Stimulated activated CD4-positive, alpha-beta T cell treated with anti-CD3 and anti-CD28 coated beads, Interleukin-4, amount 100 ng/mL, for 24 hours (primary cell): ENCODE data around the gene UNC80.
"Not testable (repeated sequence)": the region's sequence is repeated elsewhere in the genome, so short reads cannot be mapped to it uniquely, and the experiment has no call there.

Source experiments
- DNase-seq: peaks from one replicate; pipeline ENCODE4 v3.0.0-alpha.2; 2020

UNC80 gene, protein sequence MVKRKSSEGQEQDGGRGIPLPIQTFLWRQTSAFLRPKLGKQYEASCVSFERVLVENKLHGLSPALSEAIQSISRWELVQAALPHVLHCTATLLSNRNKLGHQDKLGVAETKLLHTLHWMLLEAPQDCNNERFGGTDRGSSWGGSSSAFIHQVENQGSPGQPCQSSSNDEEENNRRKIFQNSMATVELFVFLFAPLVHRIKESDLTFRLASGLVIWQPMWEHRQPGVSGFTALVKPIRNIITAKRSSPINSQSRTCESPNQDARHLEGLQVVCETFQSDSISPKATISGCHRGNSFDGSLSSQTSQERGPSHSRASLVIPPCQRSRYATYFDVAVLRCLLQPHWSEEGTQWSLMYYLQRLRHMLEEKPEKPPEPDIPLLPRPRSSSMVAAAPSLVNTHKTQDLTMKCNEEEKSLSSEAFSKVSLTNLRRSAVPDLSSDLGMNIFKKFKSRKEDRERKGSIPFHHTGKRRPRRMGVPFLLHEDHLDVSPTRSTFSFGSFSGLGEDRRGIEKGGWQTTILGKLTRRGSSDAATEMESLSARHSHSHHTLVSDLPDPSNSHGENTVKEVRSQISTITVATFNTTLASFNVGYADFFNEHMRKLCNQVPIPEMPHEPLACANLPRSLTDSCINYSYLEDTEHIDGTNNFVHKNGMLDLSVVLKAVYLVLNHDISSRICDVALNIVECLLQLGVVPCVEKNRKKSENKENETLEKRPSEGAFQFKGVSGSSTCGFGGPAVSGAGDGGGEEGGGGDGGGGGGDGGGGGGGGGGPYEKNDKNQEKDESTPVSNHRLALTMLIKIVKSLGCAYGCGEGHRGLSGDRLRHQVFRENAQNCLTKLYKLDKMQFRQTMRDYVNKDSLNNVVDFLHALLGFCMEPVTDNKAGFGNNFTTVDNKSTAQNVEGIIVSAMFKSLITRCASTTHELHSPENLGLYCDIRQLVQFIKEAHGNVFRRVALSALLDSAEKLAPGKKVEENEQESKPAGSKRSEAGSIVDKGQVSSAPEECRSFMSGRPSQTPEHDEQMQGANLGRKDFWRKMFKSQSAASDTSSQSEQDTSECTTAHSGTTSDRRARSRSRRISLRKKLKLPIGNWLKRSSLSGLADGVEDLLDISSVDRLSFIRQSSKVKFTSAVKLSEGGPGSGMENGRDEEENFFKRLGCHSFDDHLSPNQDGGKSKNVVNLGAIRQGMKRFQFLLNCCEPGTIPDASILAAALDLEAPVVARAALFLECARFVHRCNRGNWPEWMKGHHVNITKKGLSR (N-terminal part only)

DNA sequence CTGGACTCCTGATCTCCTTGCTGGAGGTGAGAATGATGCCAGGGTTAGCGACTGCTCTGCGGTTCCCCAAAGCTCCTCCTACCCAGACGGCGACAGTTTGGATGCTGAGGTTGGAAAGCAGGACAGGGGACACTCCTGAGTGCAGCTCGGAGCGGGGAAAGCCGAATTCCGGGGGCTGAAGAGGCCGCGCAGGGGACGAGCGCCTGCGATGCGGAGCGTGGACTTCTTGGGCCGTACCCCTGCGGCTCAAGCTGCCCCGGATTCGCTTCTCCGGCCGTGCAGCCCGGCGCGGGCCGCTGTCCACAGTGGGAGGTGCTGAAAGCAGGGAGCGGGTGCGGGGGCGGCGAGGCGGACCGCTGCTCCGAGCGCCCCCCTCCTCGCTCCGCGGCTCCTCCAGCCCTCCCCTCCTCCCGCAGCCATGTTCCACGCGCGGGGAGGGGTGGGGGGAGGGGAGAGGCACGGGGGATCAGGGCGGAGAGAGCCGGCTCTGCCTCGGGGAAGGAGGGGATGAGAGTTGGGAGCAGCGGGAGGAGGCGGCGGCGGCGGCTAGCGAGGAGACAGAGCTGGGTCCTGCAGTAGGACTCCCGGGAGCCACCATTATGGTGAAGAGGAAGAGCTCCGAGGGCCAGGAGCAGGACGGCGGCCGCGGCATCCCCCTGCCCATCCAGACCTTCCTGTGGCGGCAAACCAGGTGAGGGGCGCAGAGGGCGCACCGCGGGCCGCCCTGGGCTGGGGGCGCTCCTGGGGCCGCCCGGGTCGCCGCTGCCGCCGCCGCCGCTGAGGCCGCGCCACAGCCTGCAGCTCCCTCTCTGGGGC, at the start of gene UNC80:
UNC80 (plus strand) TSS at position 359 of the 816 bp plus-strand sequence; CDS start at position 600, 241 bp downstream.
- no peak for DNase-seq

DNA sequence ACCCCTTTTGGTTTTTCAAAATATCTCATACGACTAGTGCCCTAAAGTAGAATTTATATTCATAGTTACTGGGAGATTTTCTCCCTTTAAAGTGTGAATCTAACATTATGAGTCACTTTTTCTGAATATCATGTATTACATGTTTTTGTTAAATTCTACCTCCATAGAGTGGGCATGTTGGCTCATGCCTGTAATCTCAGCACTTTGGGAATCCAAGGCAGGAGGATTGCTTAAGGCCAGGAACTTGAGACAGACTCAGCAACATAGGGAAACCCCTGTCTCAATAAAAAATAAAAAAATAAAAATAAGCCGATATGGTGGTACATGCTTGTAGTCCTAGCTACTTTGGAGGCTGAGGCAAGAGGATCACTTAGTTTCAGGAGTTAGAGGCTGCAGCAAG, 45.3 kb upstream of the UNC80 start:
- no peak for DNase-seq

DNA sequence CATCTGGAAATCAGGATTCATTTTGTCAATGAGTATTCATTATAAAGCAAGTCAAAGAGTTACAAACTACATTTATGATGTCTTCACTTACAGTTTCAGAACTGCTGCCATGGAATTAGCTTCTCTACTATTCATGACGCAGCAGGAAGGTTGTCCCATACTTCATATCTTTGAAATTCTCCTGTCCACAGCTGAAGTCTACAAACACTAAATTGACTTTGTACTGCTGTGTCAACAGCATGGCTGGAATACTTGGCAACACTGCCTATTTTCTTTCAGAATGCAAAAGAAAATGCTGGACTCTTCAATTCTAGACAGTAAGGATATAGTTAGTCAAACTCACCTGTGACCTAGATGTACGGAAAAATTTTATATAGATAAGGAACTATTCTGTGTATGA, 44.6 kb upstream of the UNC80 start:
- no peak for DNase-seq

DNA sequence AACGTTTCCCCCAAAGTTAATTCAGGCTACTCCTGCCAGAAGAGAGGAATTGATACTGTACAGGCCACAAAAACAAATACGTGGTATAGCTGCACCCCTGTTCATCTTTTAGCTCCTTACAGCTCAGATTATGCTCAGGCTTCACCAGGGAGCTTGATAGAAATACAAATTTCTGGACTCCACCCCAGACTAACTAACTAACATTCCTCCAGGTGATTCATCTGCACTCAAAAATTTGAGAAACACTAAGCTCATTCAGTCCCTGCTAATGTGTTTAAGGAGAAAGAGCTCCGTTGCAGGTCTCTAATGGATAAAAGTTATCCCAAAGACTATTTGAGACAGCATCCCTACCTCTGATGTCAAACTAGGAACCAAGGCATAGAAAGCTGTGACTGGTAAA, 36.8 kb upstream of the UNC80 start:
- DNase-seq = no peak

DNA sequence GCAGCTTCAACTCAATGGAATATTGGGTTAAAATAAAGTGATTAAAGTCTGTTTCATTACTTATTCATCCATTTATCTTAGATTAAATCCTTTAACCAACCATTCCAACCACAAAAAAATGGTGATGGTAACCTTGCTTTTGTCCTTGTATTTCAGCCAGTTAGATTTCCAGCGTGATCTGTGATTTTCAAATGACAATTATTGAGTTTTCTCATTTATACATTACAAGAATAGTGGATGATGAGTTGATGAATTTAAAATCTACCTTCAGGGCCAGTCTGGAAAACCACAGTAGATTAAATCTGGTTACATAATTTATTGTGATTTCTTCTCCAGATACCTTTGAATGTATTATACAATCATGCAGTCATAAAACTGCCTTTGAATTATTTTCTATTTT, 29.7 kb upstream of the UNC80 start:
- DNase-seq = no peak

DNA sequence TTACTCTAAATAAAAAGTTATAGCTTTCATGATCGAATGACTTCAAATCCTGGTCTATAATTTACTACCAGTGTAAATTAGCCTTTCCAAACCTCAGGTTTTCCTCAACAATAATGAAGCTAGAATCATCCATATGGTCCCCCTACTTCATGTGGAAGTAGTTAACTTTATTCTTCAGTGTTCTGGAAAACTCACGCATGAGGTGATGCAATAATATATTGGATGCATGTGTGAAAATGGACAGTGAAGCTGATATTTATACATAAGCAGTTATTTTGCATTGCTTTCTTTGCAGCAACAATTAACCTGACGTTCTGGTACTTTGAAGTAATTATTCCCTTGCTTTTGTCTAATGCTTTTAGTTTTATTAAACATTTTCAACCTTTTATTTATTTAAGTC, 18.6 kb upstream of the UNC80 start:
- no peak for DNase-seq

DNA sequence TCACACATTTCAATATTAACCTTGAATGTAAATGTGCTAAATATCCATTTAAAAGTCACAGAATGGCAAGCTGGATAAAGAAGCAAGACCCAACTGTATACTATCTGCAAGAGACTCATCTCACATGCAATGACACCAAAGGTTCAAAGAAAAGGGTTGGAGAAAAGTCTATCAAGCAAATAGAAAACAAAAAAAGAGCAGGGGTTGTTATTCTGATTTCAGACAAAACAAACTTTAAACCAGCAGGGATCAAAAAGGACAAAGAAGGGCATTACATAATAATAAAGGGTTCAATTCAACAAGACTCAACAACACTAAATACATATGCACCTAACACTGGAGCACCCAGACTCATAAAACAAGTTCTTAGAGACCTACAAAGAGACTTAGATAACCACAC, 14.5 kb upstream of the UNC80 start:
- no peak for DNase-seq

DNA sequence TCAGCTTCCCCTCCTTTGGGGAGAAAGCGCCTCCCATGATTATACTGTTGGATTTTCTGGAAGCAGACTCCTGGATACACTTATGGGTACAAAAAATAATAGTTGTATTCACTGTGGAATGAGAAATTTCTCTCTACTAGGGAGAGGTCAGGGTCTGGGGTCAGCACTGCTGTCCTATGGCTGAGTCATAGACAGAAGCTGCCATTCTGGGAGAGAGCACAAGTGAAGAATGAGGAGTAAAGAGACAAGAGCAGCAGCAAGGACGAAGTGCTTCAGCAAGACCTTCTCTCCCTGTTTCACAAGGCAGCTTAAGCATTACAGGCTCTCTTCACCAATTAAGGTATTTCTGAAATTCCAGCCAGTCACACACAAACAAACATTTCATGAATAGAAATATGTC, 10.1 kb upstream of the UNC80 start:
- no peak for DNase-seq

DNA sequence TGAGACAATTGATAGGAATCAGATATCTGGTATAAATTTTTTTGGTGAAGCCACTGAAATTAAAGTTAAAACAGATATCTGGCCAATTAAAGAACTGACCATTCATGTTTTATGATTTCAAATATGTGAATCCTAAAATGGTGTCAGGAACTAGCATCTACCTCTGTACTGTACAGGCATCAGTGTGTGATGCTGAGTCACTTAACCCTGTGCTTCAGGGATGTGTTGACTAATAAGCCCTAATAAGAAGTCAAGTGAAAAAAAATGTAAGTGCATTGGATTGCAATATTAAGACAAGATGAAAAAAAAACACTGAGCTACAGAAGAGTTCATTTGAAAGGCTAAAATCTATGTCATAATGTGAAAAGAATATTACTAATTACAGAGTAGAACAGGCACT, 9.1 kb upstream of the UNC80 start:
- no peak for DNase-seq

DNA sequence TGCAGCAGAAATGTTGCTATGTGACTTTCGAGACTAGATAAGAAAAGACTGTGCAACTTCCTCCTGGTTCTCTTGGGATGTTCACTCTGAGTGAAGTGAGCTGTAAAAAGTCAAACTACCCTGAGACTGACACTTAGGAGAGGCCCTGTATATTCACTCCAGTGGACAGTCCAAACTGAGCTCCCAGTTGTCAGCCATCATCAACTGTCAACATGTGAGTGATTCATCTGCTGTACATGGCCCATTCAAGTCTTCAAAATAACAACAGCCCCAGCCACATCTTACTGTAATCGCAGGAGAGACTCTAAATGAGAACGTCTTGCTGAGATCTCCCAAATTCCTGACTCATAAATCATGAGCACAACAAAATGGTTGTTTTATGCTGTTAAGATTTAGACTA, 8.5 kb upstream of the UNC80 start:
- DNase-seq = no peak

DNA sequence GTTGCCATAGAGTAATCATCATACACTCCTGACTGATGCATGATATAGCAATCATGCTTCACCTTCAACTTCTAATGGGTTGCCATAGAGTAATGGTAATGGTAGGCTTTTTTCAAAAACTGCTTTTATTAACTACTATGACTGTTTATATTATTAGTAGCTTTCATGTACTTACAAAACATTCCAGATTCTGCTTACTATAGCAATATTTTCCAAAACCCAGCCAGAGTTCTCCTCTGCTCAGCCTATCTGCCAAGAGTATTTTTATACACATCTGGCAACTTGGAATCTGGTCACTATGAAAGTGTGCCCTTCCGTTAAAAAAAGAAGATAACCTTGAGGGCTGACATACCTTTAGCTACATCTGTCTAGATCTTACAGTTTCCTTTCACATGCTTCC, 5.0 kb upstream of the UNC80 start:
- no peak for DNase-seq

DNA sequence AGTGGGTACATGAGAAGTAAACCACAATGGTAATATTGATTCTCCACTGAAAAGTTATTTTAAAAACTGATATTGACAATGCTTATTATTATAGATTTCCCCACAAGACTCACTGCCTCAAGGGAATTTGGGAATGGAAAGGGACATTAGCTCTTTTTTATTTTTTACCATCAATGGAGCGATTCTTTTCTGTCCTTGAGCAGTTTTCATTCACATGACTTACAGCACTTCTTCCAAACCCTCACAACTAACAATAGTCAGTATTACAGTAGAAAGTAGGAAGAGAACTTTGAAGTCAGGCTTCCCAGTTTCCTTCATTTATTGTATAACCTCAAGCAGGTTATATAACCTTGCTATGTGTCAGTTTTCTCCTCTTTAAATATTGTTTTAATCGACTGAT, 4.3 kb upstream of the UNC80 start:
- no peak for DNase-seq

DNA sequence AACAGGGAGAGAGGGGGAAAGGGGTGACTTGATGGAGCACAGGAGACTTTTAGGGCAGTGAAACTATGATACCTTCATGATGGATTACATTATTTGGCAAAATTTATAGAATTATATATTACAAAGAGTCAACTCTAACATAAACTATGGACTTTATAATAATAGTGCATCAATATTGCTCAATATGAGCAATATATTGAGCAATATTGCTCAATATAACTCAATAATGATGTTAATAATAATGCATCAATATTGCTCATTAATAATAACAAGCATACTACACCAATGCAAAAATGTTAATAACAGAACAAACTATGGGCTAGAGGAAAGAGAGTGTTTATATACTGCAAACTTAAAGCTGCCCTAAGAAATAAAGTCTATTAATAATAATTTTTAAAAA, 3.1 kb upstream of the UNC80 start:
- no peak for DNase-seq

DNA sequence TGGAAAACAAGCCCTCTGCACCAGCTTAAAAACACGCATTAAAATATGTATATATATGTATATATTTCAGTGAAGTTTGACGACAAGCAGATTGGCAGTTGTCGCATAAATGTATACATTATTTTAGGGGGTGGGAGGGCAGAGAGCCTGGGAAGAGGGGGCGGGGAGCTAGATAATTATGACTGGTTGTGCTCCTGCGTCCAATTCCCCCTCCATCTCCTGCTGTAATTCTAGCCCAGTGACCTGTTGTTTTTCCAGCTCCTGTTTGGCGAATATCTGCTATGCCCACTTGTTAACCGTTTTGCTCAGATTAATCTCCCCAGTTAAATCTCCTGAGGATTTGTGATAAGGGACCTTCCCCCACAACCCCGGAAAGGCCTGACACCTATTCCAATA, 656 bp downstream of the UNC80 start:
- no peak for DNase-seq

DNA sequence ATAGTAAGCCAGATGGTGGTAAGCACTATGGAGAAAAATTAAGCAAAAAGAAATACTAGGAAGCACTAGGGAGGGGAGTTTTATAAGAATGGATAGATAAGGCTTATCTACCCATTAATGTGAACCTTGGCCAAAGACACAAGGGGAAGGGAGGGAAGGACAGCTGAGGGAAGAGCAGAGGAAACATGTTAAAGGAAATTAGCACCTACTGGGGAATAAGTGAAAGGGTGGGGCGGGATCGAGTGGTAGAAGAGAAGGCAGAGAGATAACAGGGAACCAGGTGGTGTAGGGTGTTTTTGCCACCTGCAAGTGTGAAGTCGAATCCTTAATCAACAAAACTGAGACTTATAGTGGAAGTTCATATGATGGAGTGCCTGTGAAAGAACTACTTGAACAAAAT, 1.7 kb downstream of the UNC80 start:
- no peak for DNase-seq

DNA sequence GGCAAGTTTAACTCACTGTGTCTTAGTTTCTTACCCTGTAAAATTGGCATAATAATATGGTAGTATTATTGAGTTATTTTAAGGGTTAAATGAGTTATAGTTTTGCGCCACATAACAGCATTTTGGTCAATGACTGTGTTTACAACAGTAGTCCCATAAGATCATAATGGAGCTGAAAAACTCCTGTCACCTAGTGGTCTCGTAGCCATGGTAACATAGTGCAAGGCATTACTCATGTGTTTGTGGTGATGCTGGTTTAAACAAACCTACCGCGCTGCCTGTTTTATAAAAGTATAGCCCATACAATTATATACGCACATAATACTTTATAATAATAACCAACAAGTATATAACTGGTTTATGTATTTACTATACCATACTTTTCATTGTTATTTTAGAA, 15.8 kb downstream of the UNC80 start:
- DNase-seq = no peak

DNA sequence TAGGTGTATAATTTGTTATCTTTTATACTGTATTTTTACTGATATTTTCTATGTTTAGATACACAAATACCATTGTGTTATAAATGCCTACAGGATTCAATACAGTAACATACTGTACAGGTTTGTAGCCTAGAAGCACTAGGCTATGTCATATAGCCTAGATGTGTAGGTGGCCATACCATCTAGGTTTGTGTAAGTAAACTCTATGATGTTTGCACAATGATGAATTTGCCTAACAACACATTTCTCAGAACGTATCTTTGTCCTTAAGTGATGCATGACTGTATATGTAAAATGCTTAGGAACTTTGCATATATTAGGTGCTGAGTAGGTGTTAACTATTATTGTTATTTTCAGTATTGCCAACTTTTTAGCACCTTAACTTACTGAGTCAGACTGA, 17.3 kb downstream of the UNC80 start:
- DNase-seq = no peak

DNA sequence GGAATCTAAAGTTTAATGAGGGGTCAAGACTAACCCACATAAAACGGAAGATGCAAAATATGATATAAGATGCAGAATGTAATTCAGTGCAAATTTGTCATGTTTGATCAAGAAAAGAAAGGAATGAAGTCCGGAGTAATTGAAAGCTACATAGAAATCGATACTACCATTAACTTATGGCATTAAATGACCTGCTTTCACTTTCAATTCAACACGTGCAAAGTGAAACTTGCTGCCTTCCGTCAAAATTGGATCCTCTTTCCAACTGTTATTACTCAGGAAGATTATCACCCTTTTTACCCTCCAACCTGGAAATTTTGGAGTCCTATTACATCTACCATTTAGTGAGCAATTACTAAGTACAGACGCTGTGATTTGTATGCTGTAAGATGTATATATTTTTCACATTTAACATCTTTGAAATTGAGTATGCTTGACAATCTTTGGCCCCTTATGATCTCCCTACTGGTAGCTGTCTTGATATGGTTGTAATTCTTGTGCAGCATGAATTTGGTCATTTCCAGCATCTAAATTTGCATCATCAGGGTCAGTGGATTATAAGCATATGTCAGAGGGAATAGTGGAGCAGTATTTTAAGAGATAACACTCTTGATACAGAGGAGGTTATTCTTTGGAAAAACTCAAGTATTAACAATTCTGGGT, 18.6 kb downstream of the UNC80 start:
- DNase-seq = no peak

DNA sequence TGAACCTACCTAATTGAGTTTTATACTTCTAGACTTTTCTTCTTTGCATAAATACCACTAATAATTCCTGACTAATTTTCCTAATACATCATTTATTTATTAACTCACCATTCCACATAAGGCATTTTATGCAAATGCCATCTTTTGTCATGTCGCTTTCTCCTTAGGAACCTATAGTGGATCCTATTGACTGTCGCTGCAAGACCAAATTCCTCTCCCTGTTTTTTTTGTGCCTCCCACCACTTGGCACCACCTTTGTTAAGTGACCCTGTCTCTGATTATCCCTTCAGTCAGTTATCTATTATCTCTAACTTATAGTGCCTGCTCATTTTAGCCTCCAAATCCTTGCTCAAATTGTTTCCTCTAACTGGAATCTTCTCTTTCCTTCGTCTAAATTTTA, 19.5 kb downstream of the UNC80 start:
- no peak for DNase-seq

DNA sequence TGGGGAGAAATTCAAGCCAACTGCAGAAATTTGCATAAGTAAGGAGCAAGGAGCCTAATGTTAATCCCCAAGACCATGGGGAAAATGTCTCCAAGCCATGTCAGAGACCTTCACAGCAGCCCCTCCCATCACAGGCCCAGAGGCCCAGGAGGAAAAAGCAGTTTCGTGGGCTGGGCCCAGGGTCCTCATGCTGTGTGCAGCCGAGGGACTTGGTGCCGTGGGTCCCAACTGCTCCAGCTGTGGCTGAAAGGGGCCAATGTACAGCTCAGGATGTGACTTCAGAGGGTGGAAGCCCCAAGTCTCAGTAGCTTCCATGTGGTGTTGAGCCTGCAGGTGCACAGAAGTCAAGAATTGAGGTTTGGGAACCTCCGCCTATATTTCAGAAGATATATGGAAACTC, 23.8 kb downstream of the UNC80 start:
- not testable (repeated sequence) for DNase-seq

DNA sequence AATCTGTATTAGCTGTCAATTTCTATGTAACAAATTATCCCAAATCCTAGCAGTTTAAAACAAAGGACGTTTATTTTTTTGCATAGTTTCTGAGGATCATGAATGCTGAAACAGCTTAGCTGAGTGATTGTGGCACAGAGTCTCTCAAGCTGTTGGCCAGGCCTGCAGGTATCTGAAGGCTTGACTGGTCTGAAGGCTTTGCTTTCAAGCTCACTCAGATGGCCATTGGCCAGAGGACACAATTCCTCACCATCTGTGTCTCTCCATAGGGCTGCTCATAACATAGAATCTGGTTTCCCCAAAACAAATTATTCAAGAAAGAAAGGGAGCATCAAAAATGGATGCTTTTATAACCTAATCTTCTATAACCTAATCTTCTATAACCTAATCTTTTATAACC, 33.7 kb downstream of the UNC80 start:
- DNase-seq = no peak

DNA sequence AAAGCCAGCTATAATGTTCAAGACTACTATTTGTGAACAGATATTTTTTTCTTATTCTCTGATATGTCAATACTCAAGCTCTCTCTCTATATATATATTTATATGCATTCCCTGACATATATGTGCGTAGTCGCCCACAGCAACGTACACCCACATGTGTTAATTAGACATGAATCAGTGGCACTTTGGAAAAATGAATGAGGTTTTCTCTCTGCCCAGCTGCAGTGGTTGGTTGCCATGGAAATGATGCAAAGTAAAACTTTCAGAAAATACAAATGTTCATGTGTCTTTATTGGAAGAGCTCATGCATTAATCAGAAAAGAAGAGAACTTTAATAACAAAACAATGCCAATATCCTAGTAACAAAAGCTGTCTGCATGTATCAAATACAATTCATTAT, 34.7 kb downstream of the UNC80 start:
- DNase-seq = no peak
